Measurements from ENCODE around the gene OR2J3.
"Not testable (repeated sequence)": the region's sequence is repeated elsewhere in the genome, so short reads cannot be mapped to it uniquely, and the experiment has no call there.

Gene OR2J3

GRCh38 chr6:29107758-29108157 is at the start of gene OR2J3:
Gene OR2J3 (plus strand): TSS chr6:29108058. CDS start chr6:29111891, 3,833 bp downstream.
- no peak for DNase-seq (ENCODE audit: low read depth)

GRCh38 chr6:29071831-29072723 is 35.8 kb upstream of the OR2J3 start:
- no peak for DNase-seq (ENCODE audit: low read depth)

GRCh38 chr6:29079203-29079602 is 28.7 kb upstream of the OR2J3 start:
- no peak for DNase-seq (ENCODE audit: low read depth)

- no peak for DNase-seq (ENCODE audit: low read depth)
Observed at GRCh38 chr6:29081312-29081711, 26.5 kb upstream of the OR2J3 start.

GRCh38 chr6:29082457-29082856 is 25.4 kb upstream of the OR2J3 start:
- no peak for DNase-seq (ENCODE audit: low read depth)

- no peak for DNase-seq (ENCODE audit: low read depth)
Observed at GRCh38 chr6:29087213-29087612, 20.6 kb upstream of the OR2J3 start, which contains the start of gene OR2B3. Gene OR2B3 (minus strand): TSS chr6:29087313. CDS start chr6:29087248, 65 bp downstream.

- DNase-seq (ENCODE audit: low read depth), result no peak
Observed at GRCh38 chr6:29092957-29093356, 14.9 kb upstream of the OR2J3 start.

GRCh38 chr6:29097803-29098202 is 10.1 kb upstream of the OR2J3 start:
- DNase-seq (ENCODE audit: low read depth), result no peak

GRCh38 chr6:29099190-29099589 is 8.7 kb upstream of the OR2J3 start, which contains the start of gene OR2J1:
Gene OR2J1 (plus strand): TSS chr6:29099490. CDS start chr6:29100943, 1,453 bp downstream.
- DNase-seq (ENCODE audit: low read depth), result no peak

GRCh38 chr6:29112135-29112534 is 4.3 kb downstream of the OR2J3 start:
- DNase-seq (ENCODE audit: low read depth), result no peak

GRCh38 chr6:29114964-29115363 is 7.1 kb downstream of the OR2J3 start:
- DNase-seq (ENCODE audit: low read depth), result not testable (repeated sequence)

GRCh38 chr6:29129326-29130012 is 21.6 kb downstream of the OR2J3 start:
- DNase-seq (ENCODE audit: low read depth), result no peak

GRCh38 chr6:29130644-29131043 is 22.8 kb downstream of the OR2J3 start:
- DNase-seq (ENCODE audit: low read depth), result no peak

GRCh38 chr6:29131691-29132090 is 23.8 kb downstream of the OR2J3 start:
- no peak for DNase-seq (ENCODE audit: low read depth)

- no peak for DNase-seq (ENCODE audit: low read depth)
Observed at GRCh38 chr6:29137724-29138123, 29.9 kb downstream of the OR2J3 start.

GRCh38 chr6:29141606-29142005 is 33.7 kb downstream of the OR2J3 start:
- DNase-seq (ENCODE audit: low read depth), result no peak

- DNase-seq (ENCODE audit: low read depth), result no peak
Observed at GRCh38 chr6:29142309-29142708, 34.5 kb downstream of the OR2J3 start.

GRCh38 chr6:29146179-29146578 is 38.3 kb downstream of the OR2J3 start:
- no peak for DNase-seq (ENCODE audit: low read depth)

- DNase-seq (ENCODE audit: low read depth), result no peak
Observed at GRCh38 chr6:29147074-29147473, 39.2 kb downstream of the OR2J3 start.

- DNase-seq (ENCODE audit: low read depth), result not testable (repeated sequence)
Observed at GRCh38 chr6:29149444-29149843, 41.6 kb downstream of the OR2J3 start.

- DNase-seq (ENCODE audit: low read depth), result no peak
Observed at GRCh38 chr6:29153083-29153482, 45.2 kb downstream of the OR2J3 start.

GRCh38 chr6:29155182-29155581 is 47.3 kb downstream of the OR2J3 start:
- DNase-seq (ENCODE audit: low read depth), result not testable (repeated sequence)

GRCh38 chr6:29159922-29160321 is 52.1 kb downstream of the OR2J3 start:
- not testable (repeated sequence) for DNase-seq (ENCODE audit: low read depth)

Measured in stromal cell of bone marrow (primary cell).